Measurements from ENCODE around the gene FBXL7. TPM values are rescaled to one million over a fixed set of nuclear protein-coding genes. Genes with fewer than 3 reads are reported as not detected.

The FBXL7 gene
- total and polyA plus RNA-seq, 2 donors (not counting 3 experiments of a cell fraction or from before 2014, with no cell fraction given) = 23.5 to 32.2 TPM

DNA sequence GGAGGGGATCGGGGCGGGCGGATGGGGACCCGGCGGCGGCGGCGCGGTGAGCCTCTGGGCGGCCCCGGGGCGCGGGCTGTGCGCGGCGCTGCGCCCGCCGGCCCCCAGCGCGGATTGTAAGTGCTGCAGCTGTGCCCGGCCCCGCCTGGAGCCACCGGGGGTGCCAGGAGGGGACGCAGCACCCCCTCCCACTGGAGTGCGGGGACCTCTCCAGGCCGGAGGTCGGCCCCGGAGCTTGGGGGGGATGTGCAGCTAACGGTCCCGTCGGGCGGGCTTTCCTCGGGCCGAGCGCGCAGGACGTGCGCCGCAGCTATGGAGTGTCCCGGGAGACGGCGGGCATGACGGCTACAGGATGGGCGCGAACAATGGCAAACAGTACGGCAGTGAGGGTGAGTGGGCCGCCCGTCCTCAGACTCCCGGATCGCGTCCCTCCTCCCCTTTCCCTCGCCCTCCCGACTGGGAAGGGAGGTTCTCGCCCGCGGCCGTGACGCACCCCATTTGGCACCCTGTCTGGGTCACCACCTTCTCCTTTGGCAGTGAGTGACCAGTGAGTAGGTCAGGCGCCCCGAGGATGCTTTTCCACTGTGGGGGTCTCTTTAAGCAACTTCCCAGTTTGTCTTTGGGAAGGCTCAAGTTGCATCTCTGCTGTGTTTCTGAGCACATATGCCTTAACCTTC, 483 bp downstream of the FBXL7 start:
- intact Hi-C loops (cut with micrococcal nuclease) = loop anchor here (1.0 to 10.0 kb wide), 9 partner anchors 72 to 493 kb away; no protein-coding TSS in a partner anchor
- dilution Hi-C loops (cut with MboI; ENCODE audit: extremely low pct_ligation_motif_present, low sequenced_read_pairs) = no loop called here
- H3K27ac ChIP-seq (ENCODE audit: insufficient read depth, low read depth, low read length) = peak overlapping the region; percentile 66
- BruUV-seq (replicated peaks) = no TSS peak
- no peaks in the 10 kb centered on the region for H3K9me1 ChIP-seq (replicated peaks; ENCODE audit: control insufficient read depth, extremely low read depth, insufficient read depth, low read length)
- H3K4me1 ChIP-seq (ENCODE audit: control insufficient read depth, extremely low read depth, insufficient read depth, low read length) = peaks cover 34% of the 10 kb centered on the region
- peak overlapping the region; percentile 99 for H3K4me2 ChIP-seq (ENCODE audit: insufficient read depth, low read length)
- ChIA-PET POLR2A (interaction anchor here (1.0 kb wide), 1 partner anchor 11 kb away, joined by 5 read pairs; no protein-coding TSS in a partner anchor), CTCF (interaction anchor here (0.7 to 4.5 kb wide), 12 partner anchors 13 to 498 kb away, joined by 3 to 21 read pairs (median 4); no protein-coding TSS in a partner anchor)
- H3K9ac ChIP-seq (replicated peaks; ENCODE audit: extremely low read depth, insufficient read depth, low read length) = peak overlapping the region; percentile 91
- H2AFZ ChIP-seq (ENCODE audit: low read depth, low read length) = peak overlapping the region; percentile 83
- FAIRE-seq (peak; percentile 18), DNase-seq (ENCODE audit: low read depth, low spot score) (peak; percentile 56)
- no peaks in the 10 kb centered on the region for H3K27me3 ChIP-seq (ENCODE audit: control insufficient read depth in 2 of 2, insufficient read depth in 2 of 2, low read length in 2 of 2)
- no peaks in the 10 kb centered on the region for H4K20me1 ChIP-seq (replicated peaks; ENCODE audit: control insufficient read depth, extremely low read depth, insufficient read depth, low read length)
- H3K79me2 ChIP-seq (ENCODE audit: control insufficient read depth, insufficient read depth, low read length) = peaks cover 45% of the 10 kb centered on the region
- no peaks in the 10 kb centered on the region for H3K36me3 ChIP-seq (ENCODE audit: control insufficient read depth in 2 of 2, extremely low read depth in 1 of 2, insufficient read depth in 2 of 2, low read length in 2 of 2)
- TF ChIP-seq POLR2A (IDR thresholded peaks at IDR 0.05; ENCODE audit: low read depth, low read length) (no peak), MYC (IDR thresholded peaks at IDR 0.05; ENCODE audit: low read depth, low read length) (no peak), JUN (IDR thresholded peaks at IDR 0.05; ENCODE audit: borderline replicate concordance, insufficient read depth, insufficient read length, low read depth) (no peak)
- no peaks in the 10 kb centered on the region for H3K9me3 ChIP-seq (replicated peaks; ENCODE audit: control insufficient read depth, insufficient read depth, low read length)
- H3K4me3 ChIP-seq (replicated peaks in 1 of 3; ENCODE audit: insufficient read depth in 1 of 3, low read depth in 1 of 3, low read length in 3 of 3) = peak overlapping the region; percentile 83 to 98 (median 88)

DNA sequence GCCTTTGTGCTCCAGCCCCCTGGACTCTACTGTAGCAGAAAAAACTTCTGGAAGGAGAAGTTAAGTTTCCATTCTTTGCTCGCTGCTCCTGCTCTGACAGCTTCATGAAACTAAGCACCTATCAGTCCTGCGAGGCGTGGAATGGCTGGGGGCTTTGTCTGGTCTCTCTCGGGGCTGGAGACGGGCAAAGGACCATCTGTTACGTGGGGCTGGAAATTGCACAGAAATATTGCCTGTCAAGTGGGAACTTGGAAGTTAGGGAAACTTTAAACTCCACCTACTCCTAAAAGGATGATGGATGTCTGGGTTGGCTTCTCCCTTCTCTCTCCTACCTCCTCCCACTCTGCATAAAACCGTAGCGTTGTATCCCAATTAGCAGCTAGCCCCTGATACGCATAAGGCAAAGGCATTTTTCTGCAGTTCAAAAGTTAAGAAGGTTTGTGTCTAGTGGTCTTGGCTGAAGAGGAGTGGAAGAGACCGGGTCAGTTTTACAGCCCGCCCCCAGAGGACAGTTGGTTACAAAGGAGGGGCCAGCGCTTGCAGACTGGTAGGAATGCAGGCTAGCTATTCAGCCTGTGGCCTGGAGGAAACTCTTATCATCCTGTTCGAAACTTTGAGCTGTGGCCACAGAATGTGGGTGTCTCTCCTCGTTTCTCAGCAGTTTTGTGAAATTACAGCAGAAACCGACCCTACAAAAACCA, 1.3 kb downstream of the FBXL7 start:
- H3K9ac ChIP-seq (replicated peaks; ENCODE audit: extremely low read depth, insufficient read depth, low read length) = peak overlapping the region; percentile 91
- intact Hi-C loops (cut with micrococcal nuclease) = loop anchor here (2.0 to 10.0 kb wide), 7 partner anchors 72 to 438 kb away; no protein-coding TSS in a partner anchor
- peak; percentile 79 for FAIRE-seq
- H3K4me3 ChIP-seq (replicated peaks in 1 of 3; ENCODE audit: insufficient read depth in 1 of 3, low read depth in 1 of 3, low read length in 3 of 3) = peak overlapping the region; percentile 83 to 98 (median 88)
- peak; percentile 84 for DNase-seq (ENCODE audit: low read depth, low spot score)
- no peaks in the 10 kb centered on the region for H3K27me3 ChIP-seq (ENCODE audit: control insufficient read depth in 2 of 2, insufficient read depth in 2 of 2, low read length in 2 of 2)
- dilution Hi-C loops (cut with MboI; ENCODE audit: extremely low pct_ligation_motif_present, low sequenced_read_pairs) = no loop called here
- no peaks in the 10 kb centered on the region for H4K20me1 ChIP-seq (replicated peaks; ENCODE audit: control insufficient read depth, extremely low read depth, insufficient read depth, low read length)
- peaks cover 47% of the 10 kb centered on the region for H3K79me2 ChIP-seq (ENCODE audit: control insufficient read depth, insufficient read depth, low read length)
- no peaks in the 10 kb centered on the region for H3K36me3 ChIP-seq (ENCODE audit: control insufficient read depth in 2 of 2, extremely low read depth in 1 of 2, insufficient read depth in 2 of 2, low read length in 2 of 2)
- POLR2A ChIA-PET = no interaction called here
- TF ChIP-seq, protein P1, sequence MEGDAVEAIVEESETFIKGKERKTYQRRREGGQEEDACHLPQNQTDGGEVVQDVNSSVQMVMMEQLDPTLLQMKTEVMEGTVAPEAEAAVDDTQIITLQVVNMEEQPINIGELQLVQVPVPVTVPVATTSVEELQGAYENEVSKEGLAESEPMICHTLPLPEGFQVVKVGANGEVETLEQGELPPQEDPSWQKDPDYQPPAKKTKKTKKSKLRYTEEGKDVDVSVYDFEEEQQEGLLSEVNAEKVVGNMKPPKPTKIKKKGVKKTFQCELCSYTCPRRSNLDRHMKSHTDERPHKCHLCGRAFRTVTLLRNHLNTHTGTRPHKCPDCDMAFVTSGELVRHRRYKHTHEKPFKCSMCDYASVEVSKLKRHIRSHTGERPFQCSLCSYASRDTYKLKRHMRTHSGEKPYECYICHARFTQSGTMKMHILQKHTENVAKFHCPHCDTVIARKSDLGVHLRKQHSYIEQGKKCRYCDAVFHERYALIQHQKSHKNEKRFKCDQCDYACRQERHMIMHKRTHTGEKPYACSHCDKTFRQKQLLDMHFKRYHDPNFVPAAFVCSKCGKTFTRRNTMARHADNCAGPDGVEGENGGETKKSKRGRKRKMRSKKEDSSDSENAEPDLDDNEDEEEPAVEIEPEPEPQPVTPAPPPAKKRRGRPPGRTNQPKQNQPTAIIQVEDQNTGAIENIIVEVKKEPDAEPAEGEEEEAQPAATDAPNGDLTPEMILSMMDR (IDR thresholded peaks at IDR 0.05; ENCODE audit: extremely low read depth in 1 of 2, insufficient read depth in 1 of 2, low read depth in 1 of 2, low read length in 2 of 2) = peak; percentile 23 to 43
- TF ChIP-seq EZH2 (IDR thresholded peaks at IDR 0.05; ENCODE audit: borderline replicate concordance, low read depth, low read length, severe bottlenecking) (no peak), POLR2A (IDR thresholded peaks at IDR 0.05; ENCODE audit: low read depth, low read length) (no peak)
- H3K27ac ChIP-seq (ENCODE audit: insufficient read depth, low read depth, low read length) = peak overlapping the region; percentile 66
- peak overlapping the region; percentile 83 for H2AFZ ChIP-seq (ENCODE audit: low read depth, low read length)
- H3K9me1 ChIP-seq (replicated peaks; ENCODE audit: control insufficient read depth, extremely low read depth, insufficient read depth, low read length) = no peaks in the 10 kb centered on the region
- no peaks in the 10 kb centered on the region for H3K9me3 ChIP-seq (replicated peaks; ENCODE audit: control insufficient read depth, insufficient read depth, low read length)
- peak overlapping the region; percentile 99 for H3K4me2 ChIP-seq (ENCODE audit: insufficient read depth, low read length)
- CTCF ChIA-PET = interaction anchor here (1.1 to 4.5 kb wide), 9 partner anchors 10 to 493 kb away, joined by 3 to 21 read pairs (median 5); no protein-coding TSS in a partner anchor
- peaks cover 34% of the 10 kb centered on the region for H3K4me1 ChIP-seq (ENCODE audit: control insufficient read depth, extremely low read depth, insufficient read depth, low read length)
- no TSS peak for BruUV-seq (replicated peaks)

All from endothelial cell of umbilical vein (primary cell).